ENCODE results near the gene STX3.
A peak's percentile ranks its signal among the peaks of the same experiment; 100 is the strongest.

Gene STX3

GRCh38 chr11:59754859-59755700 is at the start of gene STX3:
Gene STX3, plus strand, starts transcription at chr11:59755376. Its CDS starts 230 bp downstream, at chr11:59755606.
- DNase-seq (ENCODE audit: low read depth): peak; percentile 37

GRCh38 chr11:59706518-59707285 is 48.5 kb upstream of the STX3 start:
- DNase-seq (ENCODE audit: low read depth): no peak

DNA sequence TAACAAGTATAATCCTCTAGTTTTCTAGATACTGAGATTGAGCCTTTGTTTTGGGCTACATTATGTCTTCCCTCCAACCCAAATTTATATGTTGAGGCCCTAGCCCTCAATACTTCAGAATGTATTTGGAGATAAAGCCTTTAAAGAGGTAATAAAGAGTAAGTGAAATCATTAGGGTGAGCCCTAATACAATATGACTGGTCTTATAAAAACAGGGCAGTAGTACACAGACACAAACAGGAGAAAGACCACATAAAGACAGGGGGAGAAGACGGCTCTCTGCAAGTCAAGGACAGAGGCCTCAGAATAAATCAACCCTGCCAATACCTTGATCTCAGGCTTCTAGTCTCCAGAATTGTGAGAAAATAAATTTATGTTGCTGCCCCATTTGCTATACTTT is 47.8 kb upstream of the STX3 start:
- no peak for DNase-seq (ENCODE audit: low read depth)

GRCh38 chr11:59708537-59708936 is 46.6 kb upstream of the STX3 start:
- DNase-seq (ENCODE audit: low read depth): no peak

DNA sequence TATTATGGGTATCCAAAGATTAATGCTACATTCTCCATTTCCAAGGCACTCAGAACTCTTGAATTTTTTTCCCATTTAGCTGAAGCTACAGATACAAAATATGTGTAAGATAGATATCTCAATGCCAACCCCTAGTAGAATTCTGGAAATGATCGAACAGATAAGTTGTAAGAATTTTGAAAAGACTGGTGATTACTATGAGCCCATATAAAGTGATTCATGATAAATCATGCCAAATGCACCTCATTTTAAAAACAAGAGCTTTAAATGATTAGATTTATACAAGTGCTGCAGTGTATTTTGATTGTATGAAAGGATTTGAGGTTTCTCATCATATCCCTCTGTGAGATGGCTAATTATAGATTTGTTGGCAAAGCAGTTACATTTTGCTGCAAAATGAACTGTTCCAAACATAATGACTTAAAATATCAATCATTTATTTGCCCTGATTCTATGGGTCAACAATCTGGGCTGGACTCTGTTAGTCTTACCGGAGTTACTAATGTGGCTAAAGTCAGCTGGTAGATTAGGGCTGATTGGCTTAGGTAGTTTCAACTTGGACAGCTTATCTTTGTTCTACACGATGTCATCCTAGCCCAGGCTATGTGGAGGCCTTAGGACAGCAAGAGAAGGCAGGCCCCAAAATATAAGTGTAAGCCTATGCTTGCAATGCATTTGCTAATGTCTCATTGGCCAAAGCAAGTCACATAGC is 44.9 kb upstream of the STX3 start:
- DNase-seq (ENCODE audit: low read depth): no peak

- no peak for DNase-seq (ENCODE audit: low read depth)
Observed at GRCh38 chr11:59713745-59714144, 41.4 kb upstream of the STX3 start, which contains the start of gene OR10V1. Gene OR10V1, minus strand, starts transcription at chr11:59713845. Its CDS starts 0 bp downstream, at chr11:59713845.

GRCh38 chr11:59716051-59716450 is 39.1 kb upstream of the STX3 start:
- DNase-seq (ENCODE audit: low read depth): no peak

- no peak for DNase-seq (ENCODE audit: low read depth)
Observed at GRCh38 chr11:59719556-59719955, 35.6 kb upstream of the STX3 start.

DNA sequence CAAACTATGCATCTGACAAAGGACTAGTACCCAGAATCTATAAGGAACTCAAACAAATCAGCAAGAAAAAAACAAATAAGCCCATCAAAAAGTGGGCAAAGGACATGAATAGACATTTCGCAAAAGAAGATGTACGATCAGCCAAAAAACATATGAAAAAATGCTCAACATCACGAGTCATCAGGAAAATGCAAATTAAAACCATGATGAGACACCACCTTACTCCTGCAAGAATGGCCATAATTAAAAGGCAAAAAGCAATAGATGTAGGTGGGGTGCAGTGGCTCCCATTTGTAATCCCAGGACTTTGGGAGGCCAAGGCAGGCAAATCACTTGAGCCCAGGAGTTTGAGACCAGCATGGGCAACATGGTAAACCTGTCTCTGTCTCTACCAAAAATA is 31.1 kb upstream of the STX3 start:
- no peak for DNase-seq (ENCODE audit: low read depth)

- no peak for DNase-seq (ENCODE audit: low read depth)
Observed at GRCh38 chr11:59727426-59727825, 27.8 kb upstream of the STX3 start.

GRCh38 chr11:59728154-59728553 is 27.0 kb upstream of the STX3 start:
- DNase-seq (ENCODE audit: low read depth): no peak

DNA sequence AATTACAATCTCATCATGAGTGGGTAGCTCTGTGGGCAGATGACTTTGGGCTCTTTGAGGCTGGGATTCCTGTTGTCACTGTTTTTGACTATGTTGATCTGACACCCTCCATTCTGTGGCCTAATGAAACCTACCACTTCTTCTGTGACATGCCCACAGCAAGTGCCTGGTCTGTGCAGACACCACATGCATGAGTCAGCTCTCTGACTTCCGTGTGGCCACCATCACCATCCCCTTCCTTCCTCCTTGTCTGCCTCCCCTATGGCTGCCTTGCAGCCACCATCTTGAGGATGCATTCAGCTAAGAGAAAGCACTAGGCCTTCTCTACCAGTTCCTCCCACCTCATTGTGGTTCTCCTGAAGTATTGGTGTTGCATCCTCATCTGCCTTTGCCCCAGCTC is 26.3 kb upstream of the STX3 start:
- DNase-seq (ENCODE audit: low read depth): no peak

- no peak for DNase-seq (ENCODE audit: low read depth)
Observed at GRCh38 chr11:59729834-59730233, 25.3 kb upstream of the STX3 start.

DNA sequence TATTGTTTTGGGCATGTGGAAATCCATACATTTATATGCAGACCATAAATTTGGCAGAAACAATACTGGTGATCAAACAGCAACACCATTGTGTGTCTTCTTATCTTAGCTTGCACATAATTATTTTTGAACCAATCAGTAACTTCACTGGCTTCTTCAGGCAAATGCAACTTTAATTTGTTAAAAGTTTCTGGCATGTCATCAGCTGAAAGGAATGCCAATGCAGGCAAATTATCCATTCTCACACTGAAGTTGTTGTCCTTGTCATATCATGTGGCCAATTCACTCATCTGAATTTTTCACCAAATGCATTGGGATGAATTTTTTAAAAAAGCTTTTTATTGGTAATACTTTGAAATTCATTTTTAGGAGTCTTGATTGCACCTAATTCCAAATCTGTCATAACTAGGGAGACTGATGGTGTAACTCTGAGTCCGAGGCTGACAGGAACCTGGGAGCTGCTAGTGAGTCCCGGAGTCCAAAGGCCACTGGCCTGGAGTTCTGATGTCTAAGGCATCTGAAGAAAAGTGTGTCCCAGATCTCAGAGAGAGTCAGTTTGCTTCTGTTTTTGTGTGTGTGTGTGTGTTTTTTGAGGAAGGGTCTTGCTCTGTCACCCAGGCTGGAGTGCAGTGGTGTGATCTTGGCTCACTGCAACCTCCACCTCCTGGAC is 24.1 kb upstream of the STX3 start:
- DNase-seq (ENCODE audit: low read depth): no peak

GRCh38 chr11:59746111-59746510 is 9.1 kb upstream of the STX3 start:
- DNase-seq (ENCODE audit: low read depth): no peak

GRCh38 chr11:59753650-59754493 is 1.3 kb upstream of the STX3 start:
- DNase-seq (ENCODE audit: low read depth): peak; percentile 71

GRCh38 chr11:59754494-59754858 is 700 bp upstream of the STX3 start:
- no peak for DNase-seq (ENCODE audit: low read depth)

DNA sequence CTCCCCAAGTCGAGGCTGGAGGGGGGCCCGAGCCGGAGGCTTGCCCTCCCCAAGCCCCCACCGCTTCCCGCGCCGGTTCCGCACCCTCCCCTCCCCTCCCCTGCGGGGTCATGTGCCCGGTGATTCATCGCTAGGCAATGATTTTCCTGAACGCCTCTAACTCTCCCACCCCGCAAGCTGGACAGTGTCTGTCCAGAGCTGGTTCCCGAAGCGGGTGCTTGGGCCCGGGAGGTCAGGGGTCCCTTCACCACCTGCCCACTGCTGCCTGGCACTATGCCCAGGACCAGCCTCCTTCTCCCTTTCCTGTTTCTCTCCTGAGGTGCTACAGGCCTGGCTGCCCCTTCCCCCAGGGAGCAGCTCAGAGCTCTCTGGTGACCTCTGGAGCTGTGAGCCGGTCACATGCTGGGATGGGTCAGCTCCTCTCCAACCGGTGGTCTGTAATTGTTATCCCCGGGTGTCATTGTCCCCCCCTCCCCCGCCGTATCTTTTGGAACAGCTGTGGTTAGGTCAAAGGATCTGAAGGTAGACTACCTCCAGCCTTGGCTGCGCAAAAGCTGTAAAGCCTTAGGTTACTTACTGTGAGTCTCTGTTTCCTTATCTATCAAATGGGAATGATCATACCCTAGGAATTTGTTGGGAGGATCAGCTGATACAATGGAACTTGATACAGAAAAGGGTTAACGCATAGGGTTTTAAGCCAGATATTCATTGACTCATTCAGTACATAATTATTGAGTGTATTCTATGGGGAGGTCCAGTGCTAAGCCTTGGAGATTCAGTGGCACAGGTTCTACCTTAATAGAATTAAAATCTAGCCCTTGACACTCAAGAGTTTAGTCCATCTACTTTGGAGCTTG is 753 bp downstream of the STX3 start:
- no peak for DNase-seq (ENCODE audit: low read depth)

DNA sequence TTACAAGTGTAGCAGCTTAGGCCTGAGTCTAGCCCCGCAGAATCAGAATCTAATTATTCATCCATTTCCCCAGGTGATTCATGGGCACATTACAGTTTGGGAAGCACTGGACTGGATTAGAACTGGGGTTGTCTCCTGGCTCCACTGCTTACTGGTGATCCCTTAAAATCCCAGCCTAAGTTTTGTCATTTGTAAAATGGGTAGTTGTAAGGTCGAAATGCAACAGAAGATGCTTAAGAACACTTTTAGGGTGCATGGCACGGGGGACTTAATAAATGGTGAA is 1.3 kb downstream of the STX3 start:
- DNase-seq (ENCODE audit: low read depth): no peak

DNA sequence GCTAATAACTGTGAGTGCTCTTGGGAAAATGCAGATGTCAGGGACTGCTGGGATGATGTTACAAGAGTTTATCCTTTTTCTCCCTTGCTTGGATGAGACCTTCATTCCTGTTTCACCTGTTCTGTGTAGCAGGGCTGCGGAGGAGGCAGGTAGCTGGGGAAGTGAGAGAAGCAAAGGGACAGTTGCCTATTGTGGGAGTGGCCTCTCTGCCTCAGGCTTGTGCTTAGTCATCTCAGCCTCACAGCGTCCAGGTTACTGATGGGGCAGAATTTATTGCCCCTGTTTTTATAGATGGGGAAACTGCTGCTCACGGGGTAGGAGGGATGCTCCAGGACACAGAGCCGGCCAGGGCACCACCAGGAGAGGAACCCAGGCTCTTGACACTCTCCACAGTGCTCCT is 1.7 kb downstream of the STX3 start:
- no peak for DNase-seq (ENCODE audit: low read depth)

All from stimulated activated CD8-positive, alpha-beta memory T cell treated with anti-CD3 and anti-CD28 coated beads, Interleukin-7, amount 100 ng/mL, for 24 hours (primary cell).